Neural cell (in vitro differentiated cells): ENCODE measurements around the gene GDPD4.

ENCODE experiments used
- EP300 ChIP-seq: fragments of 450-650 bp; conservative IDR thresholded peaks from 2 replicates; pipeline ENCODE4 v1.6.1; 2014; ENCODE audit warnings: antibody characterized with exemption, mild to moderate bottlenecking, moderate library complexity; ENCODE audit not compliant: poor library complexity, severe bottlenecking
- EZH2 ChIP-seq: fragments of 200-600, 300-800 bp; shearing (Covaris generic), sonication (generic); IDR thresholded peaks from 2 replicates; pipeline ENCODE4 v1.6.1; 2014; ENCODE audit warnings: antibody characterized with exemption, low read length, borderline replicate concordance, mild to moderate bottlenecking; ENCODE audit not compliant: insufficient read depth, poor library complexity, severe bottlenecking
- POLR2AphosphoS5 ChIP-seq: IDR thresholded peaks from 2 replicates; pipeline ENCODE4 v1.6.1; 2012
- RAD21 ChIP-seq: fragments of 450-650 bp; conservative IDR thresholded peaks from 2 replicates; pipeline ENCODE4 v1.6.1; 2014; ENCODE audit warnings: antibody characterized with exemption, mild to moderate bottlenecking, moderate library complexity
- SMC3 ChIP-seq: fragments of 450-650 bp; conservative IDR thresholded peaks from 2 replicates; pipeline ENCODE4 v1.6.1; 2014; ENCODE audit warnings: antibody characterized with exemption, mild to moderate bottlenecking, moderate library complexity; ENCODE audit not compliant: poor library complexity
- TAF1 ChIP-seq: IDR thresholded peaks from 2 replicates; pipeline ENCODE4 v1.6.1; 2012; ENCODE audit warnings: low read depth
- TF ChIP-seq, protein P1 (sequence below): fragments of 450-650 bp; IDR thresholded peaks from 2 replicates; pipeline ENCODE4 v1.5.1; 2014; ENCODE audit warnings: antibody characterized with exemption, mild to moderate bottlenecking, moderate library complexity; ENCODE audit not compliant: poor library complexity, severe bottlenecking
- TF ChIP-seq, protein P2 (sequence below): IDR thresholded peaks from 2 replicates; pipeline ENCODE4 v1.6.1; 2012; ENCODE audit warnings: borderline replicate concordance

DNA sequence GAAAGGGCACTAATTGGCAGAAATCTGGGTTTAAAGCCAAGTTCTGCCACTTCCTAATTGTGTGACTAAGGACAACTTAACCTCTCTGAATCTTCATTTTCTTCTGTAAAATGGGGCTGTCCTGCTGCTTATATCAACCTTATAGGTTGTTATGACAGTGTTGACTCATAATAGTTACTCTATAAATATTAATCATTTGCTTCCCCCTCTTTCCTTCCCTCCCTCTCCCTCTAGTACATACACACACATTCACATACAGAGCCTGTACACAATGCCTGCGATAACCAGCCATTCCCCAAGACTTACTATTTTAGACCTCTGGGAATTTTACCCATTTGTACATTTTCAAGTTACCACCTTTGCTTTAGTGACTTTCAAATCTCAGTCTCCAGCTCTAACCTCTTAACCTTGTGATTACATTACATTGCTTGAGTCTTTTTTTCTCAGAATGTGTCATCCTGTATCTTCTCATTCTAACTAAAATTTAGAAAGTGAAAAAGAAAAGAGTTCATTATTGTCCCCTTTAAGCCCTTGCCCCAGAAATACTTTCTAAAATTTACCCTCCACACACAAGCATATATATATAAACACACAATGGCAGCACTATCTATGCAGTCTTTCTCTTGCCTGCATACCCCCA, 31.9 kb downstream of the GDPD4 start:
- TF ChIP-seq, protein P1, sequence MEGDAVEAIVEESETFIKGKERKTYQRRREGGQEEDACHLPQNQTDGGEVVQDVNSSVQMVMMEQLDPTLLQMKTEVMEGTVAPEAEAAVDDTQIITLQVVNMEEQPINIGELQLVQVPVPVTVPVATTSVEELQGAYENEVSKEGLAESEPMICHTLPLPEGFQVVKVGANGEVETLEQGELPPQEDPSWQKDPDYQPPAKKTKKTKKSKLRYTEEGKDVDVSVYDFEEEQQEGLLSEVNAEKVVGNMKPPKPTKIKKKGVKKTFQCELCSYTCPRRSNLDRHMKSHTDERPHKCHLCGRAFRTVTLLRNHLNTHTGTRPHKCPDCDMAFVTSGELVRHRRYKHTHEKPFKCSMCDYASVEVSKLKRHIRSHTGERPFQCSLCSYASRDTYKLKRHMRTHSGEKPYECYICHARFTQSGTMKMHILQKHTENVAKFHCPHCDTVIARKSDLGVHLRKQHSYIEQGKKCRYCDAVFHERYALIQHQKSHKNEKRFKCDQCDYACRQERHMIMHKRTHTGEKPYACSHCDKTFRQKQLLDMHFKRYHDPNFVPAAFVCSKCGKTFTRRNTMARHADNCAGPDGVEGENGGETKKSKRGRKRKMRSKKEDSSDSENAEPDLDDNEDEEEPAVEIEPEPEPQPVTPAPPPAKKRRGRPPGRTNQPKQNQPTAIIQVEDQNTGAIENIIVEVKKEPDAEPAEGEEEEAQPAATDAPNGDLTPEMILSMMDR = no peak
- TF ChIP-seq POLR2AphosphoS5 (no peak), EP300 (no peak), TAF1 (no peak), SMC3 (no peak), RAD21 (no peak), EZH2 (no peak)
- TF ChIP-seq, protein P2, sequence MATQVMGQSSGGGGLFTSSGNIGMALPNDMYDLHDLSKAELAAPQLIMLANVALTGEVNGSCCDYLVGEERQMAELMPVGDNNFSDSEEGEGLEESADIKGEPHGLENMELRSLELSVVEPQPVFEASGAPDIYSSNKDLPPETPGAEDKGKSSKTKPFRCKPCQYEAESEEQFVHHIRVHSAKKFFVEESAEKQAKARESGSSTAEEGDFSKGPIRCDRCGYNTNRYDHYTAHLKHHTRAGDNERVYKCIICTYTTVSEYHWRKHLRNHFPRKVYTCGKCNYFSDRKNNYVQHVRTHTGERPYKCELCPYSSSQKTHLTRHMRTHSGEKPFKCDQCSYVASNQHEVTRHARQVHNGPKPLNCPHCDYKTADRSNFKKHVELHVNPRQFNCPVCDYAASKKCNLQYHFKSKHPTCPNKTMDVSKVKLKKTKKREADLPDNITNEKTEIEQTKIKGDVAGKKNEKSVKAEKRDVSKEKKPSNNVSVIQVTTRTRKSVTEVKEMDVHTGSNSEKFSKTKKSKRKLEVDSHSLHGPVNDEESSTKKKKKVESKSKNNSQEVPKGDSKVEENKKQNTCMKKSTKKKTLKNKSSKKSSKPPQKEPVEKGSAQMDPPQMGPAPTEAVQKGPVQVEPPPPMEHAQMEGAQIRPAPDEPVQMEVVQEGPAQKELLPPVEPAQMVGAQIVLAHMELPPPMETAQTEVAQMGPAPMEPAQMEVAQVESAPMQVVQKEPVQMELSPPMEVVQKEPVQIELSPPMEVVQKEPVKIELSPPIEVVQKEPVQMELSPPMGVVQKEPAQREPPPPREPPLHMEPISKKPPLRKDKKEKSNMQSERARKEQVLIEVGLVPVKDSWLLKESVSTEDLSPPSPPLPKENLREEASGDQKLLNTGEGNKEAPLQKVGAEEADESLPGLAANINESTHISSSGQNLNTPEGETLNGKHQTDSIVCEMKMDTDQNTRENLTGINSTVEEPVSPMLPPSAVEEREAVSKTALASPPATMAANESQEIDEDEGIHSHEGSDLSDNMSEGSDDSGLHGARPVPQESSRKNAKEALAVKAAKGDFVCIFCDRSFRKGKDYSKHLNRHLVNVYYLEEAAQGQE = no peak
